ENCODE data around the gene SORL1.

DNA sequence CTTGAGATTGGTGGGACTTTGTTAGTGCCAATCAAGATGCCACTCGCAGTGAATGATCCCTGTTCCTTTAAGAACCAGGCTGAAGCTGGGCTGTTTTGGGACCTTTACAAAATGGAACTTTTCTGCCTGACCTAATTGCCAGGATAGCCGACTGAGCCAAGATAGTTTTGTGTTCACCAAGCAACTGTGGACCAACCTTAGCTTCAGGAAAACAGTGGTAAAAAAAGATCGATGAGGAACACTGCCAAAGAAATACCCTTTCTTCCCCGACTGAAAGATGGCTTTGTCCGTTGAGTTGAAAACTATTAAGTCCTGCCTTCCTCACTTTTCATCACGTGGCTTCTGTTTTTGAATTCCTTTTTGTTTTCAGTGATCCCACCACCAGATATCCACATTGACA lies 158.6 kb downstream of the SORL1 start:
- no peak for TF ChIP-seq SMC3 (conservative IDR thresholded peaks at IDR 0.05; ENCODE audit: poor library complexity)
- TF ChIP-seq, protein P1, sequence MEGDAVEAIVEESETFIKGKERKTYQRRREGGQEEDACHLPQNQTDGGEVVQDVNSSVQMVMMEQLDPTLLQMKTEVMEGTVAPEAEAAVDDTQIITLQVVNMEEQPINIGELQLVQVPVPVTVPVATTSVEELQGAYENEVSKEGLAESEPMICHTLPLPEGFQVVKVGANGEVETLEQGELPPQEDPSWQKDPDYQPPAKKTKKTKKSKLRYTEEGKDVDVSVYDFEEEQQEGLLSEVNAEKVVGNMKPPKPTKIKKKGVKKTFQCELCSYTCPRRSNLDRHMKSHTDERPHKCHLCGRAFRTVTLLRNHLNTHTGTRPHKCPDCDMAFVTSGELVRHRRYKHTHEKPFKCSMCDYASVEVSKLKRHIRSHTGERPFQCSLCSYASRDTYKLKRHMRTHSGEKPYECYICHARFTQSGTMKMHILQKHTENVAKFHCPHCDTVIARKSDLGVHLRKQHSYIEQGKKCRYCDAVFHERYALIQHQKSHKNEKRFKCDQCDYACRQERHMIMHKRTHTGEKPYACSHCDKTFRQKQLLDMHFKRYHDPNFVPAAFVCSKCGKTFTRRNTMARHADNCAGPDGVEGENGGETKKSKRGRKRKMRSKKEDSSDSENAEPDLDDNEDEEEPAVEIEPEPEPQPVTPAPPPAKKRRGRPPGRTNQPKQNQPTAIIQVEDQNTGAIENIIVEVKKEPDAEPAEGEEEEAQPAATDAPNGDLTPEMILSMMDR (IDR thresholded peaks at IDR 0.05; ENCODE audit: poor library complexity, severe bottlenecking): no peak
- no peak for TF ChIP-seq POLR2AphosphoS5 (IDR thresholded peaks at IDR 0.05)
- no peak for TF ChIP-seq EZH2 (IDR thresholded peaks at IDR 0.05; ENCODE audit: borderline replicate concordance, insufficient read depth, low read length, poor library complexity, severe bottlenecking)
- TF ChIP-seq RAD21 (conservative IDR thresholded peaks at IDR 0.05): no peak
- TF ChIP-seq MXI1 (conservative IDR thresholded peaks at IDR 0.05; ENCODE audit: poor library complexity, severe bottlenecking): no peak
- TF ChIP-seq EP300 (conservative IDR thresholded peaks at IDR 0.05; ENCODE audit: poor library complexity, severe bottlenecking): no peak
- no peak for TF ChIP-seq TAF1 (IDR thresholded peaks at IDR 0.05; ENCODE audit: low read depth)

All from neural cell (in vitro differentiated cells).